HCT116 (cell line): ENCODE results near the gene GRB10.

ENCODE experiments used
- CEBPB ChIP-seq: IDR thresholded peaks from 2 replicates; pipeline ENCODE4 v1.6.1; 2012; ENCODE audit warnings: low read depth
- EGR1 ChIP-seq: IDR thresholded peaks from 2 replicates; pipeline ENCODE4 v1.6.1; 2012; ENCODE audit warnings: low read depth
- ELF1 ChIP-seq: IDR thresholded peaks from 2 replicates; pipeline ENCODE4 v1.6.1; 2012; ENCODE audit warnings: low read depth, borderline replicate concordance
- EZH2 ChIP-seq: fragments of 200-600 bp; sonication (generic); IDR thresholded peaks from 2 replicates; pipeline ENCODE4 v1.6.1; 2017; ENCODE audit warnings: antibody characterized with exemption, mixed run types
- EZH2phosphoT487 ChIP-seq: fragments of 200-600 bp; IDR thresholded peaks from 2 replicates; pipeline ENCODE4 v1.6.1; 2018; ENCODE audit warnings: antibody characterized with exemption, borderline replicate concordance
- JUND ChIP-seq: IDR thresholded peaks from 2 replicates; pipeline ENCODE4 v1.6.1; 2012
- POLR2A ChIP-seq: IDR thresholded peaks from 2 replicates; pipeline ENCODE4 v1.7.0; 2011; ENCODE audit warnings: borderline replicate concordance; ENCODE audit not compliant: insufficient read depth, insufficient read length; ENCODE audit errors: extremely low read depth
- SIN3A ChIP-seq: IDR thresholded peaks from 2 replicates; pipeline ENCODE4 v1.6.1; 2012; ENCODE audit warnings: low read depth
- YY1 ChIP-seq: IDR thresholded peaks from 2 replicates; pipeline ENCODE4 v1.6.1; 2011; ENCODE audit warnings: low read length, low read depth, moderate library complexity, mild to moderate bottlenecking; ENCODE audit not compliant: insufficient replicate concordance; ENCODE audit errors: extremely low read depth
- ZNF274 ChIP-seq: fragments of 200-500 bp; sonication (Bioruptor generic); IDR thresholded peaks from 2 replicates; pipeline ENCODE4 v1.6.1; 2014; ENCODE audit warnings: mild to moderate bottlenecking, low read depth, low read length, inconsistent platforms
- TF ChIP-seq, protein P1 (sequence below), 3 experiments: fragments of 200-600 bp in 1 of 3; sonication (generic) in 1 of 3; IDR thresholded peaks in 2 of 3; conservative IDR thresholded peaks in 1 of 3; 2 replicates each; pipeline ENCODE4 v1.5.1; 2012 to 2017; ENCODE audit warnings: low read depth in 2 of 3, low read length in 2 of 3, antibody characterized with exemption in 1 of 3, borderline replicate concordance in 1 of 3, control low read depth in 1 of 3, mild to moderate bottlenecking in 1 of 3, mixed read lengths in 1 of 3, mixed run types in 1 of 3, moderate library complexity in 1 of 3; ENCODE audit not compliant: insufficient read depth in 1 of 3
- TF ChIP-seq, protein P2 (sequence below): IDR thresholded peaks from 2 replicates; pipeline ENCODE4 v1.6.1; 2012
- TF ChIP-seq, protein P3 (sequence below): IDR thresholded peaks from 2 replicates; pipeline ENCODE4 v1.6.1; 2011; ENCODE audit warnings: mild to moderate bottlenecking, low read length, moderate library complexity; ENCODE audit not compliant: insufficient replicate concordance; ENCODE audit errors: extremely low read depth
- TF ChIP-seq, protein P4 (sequence below): IDR thresholded peaks from 2 replicates; pipeline ENCODE4 v1.6.1; 2012

DNA sequence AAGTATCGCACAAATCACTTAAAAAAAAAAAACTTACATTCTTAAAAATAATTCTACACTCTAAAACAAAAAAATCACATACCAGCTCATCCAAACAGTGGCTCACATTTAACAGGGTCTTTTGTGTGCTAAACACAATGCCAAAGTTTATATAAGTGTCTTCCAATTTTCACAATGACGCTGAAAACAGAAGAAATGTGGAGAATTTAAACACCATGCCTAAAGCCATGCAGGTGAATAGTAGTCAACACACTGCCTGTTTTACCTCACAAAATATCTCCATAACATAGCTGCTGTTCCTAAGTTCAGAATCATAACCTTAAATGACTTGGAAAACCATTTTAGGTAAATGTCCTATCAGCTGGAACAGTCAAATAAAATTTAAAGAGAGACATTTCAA is 55.0 kb downstream of the GRB10 start:
- TF ChIP-seq, protein P1, sequence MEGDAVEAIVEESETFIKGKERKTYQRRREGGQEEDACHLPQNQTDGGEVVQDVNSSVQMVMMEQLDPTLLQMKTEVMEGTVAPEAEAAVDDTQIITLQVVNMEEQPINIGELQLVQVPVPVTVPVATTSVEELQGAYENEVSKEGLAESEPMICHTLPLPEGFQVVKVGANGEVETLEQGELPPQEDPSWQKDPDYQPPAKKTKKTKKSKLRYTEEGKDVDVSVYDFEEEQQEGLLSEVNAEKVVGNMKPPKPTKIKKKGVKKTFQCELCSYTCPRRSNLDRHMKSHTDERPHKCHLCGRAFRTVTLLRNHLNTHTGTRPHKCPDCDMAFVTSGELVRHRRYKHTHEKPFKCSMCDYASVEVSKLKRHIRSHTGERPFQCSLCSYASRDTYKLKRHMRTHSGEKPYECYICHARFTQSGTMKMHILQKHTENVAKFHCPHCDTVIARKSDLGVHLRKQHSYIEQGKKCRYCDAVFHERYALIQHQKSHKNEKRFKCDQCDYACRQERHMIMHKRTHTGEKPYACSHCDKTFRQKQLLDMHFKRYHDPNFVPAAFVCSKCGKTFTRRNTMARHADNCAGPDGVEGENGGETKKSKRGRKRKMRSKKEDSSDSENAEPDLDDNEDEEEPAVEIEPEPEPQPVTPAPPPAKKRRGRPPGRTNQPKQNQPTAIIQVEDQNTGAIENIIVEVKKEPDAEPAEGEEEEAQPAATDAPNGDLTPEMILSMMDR (IDR thresholded peaks at IDR 0.05 in 2 of 3, conservative IDR thresholded peaks at IDR 0.05 in 1 of 3; ENCODE audit: borderline replicate concordance in 1 of 3, insufficient read depth in 1 of 3, low read depth in 2 of 3, low read length in 2 of 3) = no peak
- TF ChIP-seq YY1 (no peak), CEBPB (no peak), POLR2A (no peak), SIN3A (no peak), ZNF274 (no peak), EGR1 (no peak), EZH2phosphoT487 (no peak), JUND (no peak), EZH2 (no peak), ELF1 (no peak)
- TF ChIP-seq, protein P2, sequence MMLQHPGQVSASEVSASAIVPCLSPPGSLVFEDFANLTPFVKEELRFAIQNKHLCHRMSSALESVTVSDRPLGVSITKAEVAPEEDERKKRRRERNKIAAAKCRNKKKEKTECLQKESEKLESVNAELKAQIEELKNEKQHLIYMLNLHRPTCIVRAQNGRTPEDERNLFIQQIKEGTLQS = no peak
- TF ChIP-seq, protein P3, sequence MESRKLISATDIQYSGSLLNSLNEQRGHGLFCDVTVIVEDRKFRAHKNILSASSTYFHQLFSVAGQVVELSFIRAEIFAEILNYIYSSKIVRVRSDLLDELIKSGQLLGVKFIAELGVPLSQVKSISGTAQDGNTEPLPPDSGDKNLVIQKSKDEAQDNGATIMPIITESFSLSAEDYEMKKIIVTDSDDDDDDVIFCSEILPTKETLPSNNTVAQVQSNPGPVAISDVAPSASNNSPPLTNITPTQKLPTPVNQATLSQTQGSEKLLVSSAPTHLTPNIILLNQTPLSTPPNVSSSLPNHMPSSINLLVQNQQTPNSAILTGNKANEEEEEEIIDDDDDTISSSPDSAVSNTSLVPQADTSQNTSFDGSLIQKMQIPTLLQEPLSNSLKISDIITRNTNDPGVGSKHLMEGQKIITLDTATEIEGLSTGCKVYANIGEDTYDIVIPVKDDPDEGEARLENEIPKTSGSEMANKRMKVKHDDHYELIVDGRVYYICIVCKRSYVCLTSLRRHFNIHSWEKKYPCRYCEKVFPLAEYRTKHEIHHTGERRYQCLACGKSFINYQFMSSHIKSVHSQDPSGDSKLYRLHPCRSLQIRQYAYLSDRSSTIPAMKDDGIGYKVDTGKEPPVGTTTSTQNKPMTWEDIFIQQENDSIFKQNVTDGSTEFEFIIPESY = no peak
- TF ChIP-seq, protein P4, sequence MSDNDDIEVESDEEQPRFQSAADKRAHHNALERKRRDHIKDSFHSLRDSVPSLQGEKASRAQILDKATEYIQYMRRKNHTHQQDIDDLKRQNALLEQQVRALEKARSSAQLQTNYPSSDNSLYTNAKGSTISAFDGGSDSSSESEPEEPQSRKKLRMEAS = no peak
